ENCODE measurements around the gene STIP1.

GRCh38 chr11:64225608-64226506 lies 39.9 kb downstream of the STIP1 start, which contains the start of the genes NUDT22 and TRPT1:
- TF ChIP-seq CTCF (IDR thresholded peaks at IDR 0.05; ENCODE audit: low read depth, low read length) (peak; percentile 34), EZH2phosphoT487 (IDR thresholded peaks at IDR 0.05; ENCODE audit: low read depth) (no peak)
